Smooth muscle cell (in vitro differentiated cells): Measurements from ENCODE around the gene ADAMTS13. TPM values are rescaled to one million over a fixed set of nuclear protein-coding genes. Genes with fewer than 3 reads are reported as not detected.

Experiments
- DNase-seq: peaks from one replicate; lab custom pipeline; 2025; ENCODE audit not compliant: unreplicated experiment; lab: John Stamatoyannopoulos, UW
- H2AFZ ChIP-seq: fragments of 200-600 bp; sonication (generic); 2 replicates; pipeline ENCODE4 v1.6.0; 2016; ENCODE audit warnings: antibody characterized with exemption, low read depth, mild to moderate bottlenecking
- H3F3A ChIP-seq: fragments of 200-600 bp; sonication (generic); 2 replicates; pipeline ENCODE4 v1.6.0; 2017; ENCODE audit warnings: antibody characterized with exemption, low read depth
- H3K27ac ChIP-seq: fragments of 200-600 bp; sonication (generic); 2 replicates; pipeline ENCODE4 v1.5.1; 2016; ENCODE audit warnings: low read depth, mild to moderate bottlenecking
- H3K27me3 ChIP-seq: fragments of 200-600 bp; sonication (generic); 2 replicates; pipeline ENCODE4 v1.6.1; 2016; ENCODE audit warnings: low read depth, mild to moderate bottlenecking
- H3K36me3 ChIP-seq: fragments of 200-600 bp; sonication (generic); 2 replicates; pipeline ENCODE4 v1.5.1; 2016; ENCODE audit warnings: low read depth
- H3K4me1 ChIP-seq: fragments of 200-600 bp; sonication (generic); 2 replicates; pipeline ENCODE4 v1.5.1; 2016; ENCODE audit warnings: low read depth
- H3K4me2 ChIP-seq: fragments of 200-600 bp; sonication (generic); 2 replicates; pipeline ENCODE4 v1.6.0; 2016; ENCODE audit warnings: mild to moderate bottlenecking
- H3K4me3 ChIP-seq: fragments of 200-600 bp; sonication (generic); 2 replicates; pipeline ENCODE4 v1.5.1; 2016; ENCODE audit warnings: mild to moderate bottlenecking
- H3K79me2 ChIP-seq: fragments of 200-600 bp; sonication (generic); 2 replicates; pipeline ENCODE4 v1.6.0; 2016; ENCODE audit warnings: low read depth, mild to moderate bottlenecking
- H3K9ac ChIP-seq: fragments of 200-600 bp; sonication (generic); 2 replicates; pipeline ENCODE4 v1.6.0; 2016; ENCODE audit warnings: low read depth
- H3K9me3 ChIP-seq: fragments of 200-600 bp; sonication (generic); replicated peaks from 2 replicates; pipeline ENCODE4 v1.5.1; 2016; ENCODE audit warnings: low read depth
- H4K20me1 ChIP-seq: fragments of 200-600 bp; sonication (generic); 2 replicates; pipeline ENCODE4 v1.6.0; 2016; ENCODE audit warnings: low read depth
- CTCF ChIP-seq: fragments of 200-600 bp; sonication (generic); IDR thresholded peaks from 2 replicates; pipeline ENCODE4 v1.5.1; 2017; ENCODE audit warnings: borderline replicate concordance, mild to moderate bottlenecking, antibody characterized with exemption; ENCODE audit not compliant: insufficient read depth, poor library complexity, severe bottlenecking
- WGBS: methylation state at CpG from one replicate; pipeline ENCODE4 v1.1.7; 2016; ENCODE audit warnings: low lambda C conversion rate; 5-methylcytosine and 5-hydroxymethylcytosine counted together
- polyA plus RNA-seq: library from polyadenylated mRNA; unstranded; fragments of >200 nt; fragmentation: Nextera tagmentation; extraction: Ambion mirVana; gene quantifications from 2 replicates; pipeline ENCODE4 v1.2.1, GENCODE V29; 2016
- total RNA-seq: library from RNA; depleted of rRNA; stranded (reverse); fragments of >200 nt; gene quantifications from 2 replicates; pipeline ENCODE4 v1.2.3, GENCODE V29; 2014

ADAMTS13 gene
- total and polyA plus RNA-seq, 2 experiments from 2014 or later: 3.1 to 3.7 TPM

DNA sequence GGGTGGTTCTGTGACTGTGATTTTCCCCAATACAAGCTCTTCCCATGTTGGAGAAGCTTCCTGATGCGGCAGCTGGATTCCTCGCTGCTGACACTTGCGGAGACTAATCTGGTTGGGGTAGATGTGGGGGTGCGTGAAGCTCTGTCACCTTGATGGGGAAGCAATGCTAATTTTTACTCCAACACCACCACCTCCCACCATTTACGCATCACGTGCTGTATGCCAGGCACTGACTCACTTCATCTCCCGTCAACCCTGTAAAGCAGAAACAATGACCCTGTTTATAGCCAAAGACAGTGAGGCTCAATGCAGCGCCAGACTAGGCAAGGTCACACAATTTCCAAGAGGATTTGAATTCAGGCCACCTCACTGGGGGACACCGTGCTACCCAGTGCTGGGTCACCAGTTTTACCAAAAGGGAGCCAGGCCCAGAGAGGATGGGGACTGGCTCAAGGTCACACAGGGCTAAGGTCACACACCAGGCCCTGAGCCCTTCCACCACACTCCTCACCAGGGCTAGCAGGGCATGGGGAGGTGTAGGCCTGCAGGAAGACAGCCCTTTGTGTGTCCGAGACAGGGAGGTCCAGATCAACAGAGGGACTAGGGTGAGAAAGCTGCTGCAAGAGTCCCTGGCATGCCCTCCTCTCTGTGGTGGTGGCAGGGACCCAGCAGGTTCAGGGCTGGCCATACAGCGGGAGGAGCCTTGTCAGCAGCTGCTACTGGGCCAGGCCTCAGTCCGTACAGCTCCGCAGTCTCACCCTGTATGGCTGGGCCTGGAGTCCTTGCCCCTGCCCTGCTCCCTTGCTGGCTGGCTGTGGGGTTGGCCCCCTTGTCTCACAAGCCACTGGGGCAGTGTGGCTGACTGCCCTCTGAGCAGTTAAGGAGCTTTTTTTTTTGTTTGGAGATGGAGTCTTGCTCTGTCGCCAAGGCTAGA is 42.7 kb upstream of the ADAMTS13 start:
- H3K9ac ChIP-seq: no peak overlapping the region
- H2AFZ ChIP-seq: no peak overlapping the region
- no peaks in the 10 kb centered on the region for H3K9me3 ChIP-seq
- peaks cover 14% of the 10 kb centered on the region for H3K79me2 ChIP-seq
- H3K27me3 ChIP-seq: no peaks in the 10 kb centered on the region
- peaks cover 10% of the 10 kb centered on the region for H4K20me1 ChIP-seq
- no peak overlapping the region for H3K4me3 ChIP-seq
- no peak overlapping the region for H3K27ac ChIP-seq
- no peak for TF ChIP-seq CTCF
- H3F3A ChIP-seq: peaks cover 9% of the 10 kb centered on the region
- no peak for DNase-seq
- WGBS: 94% methylated on average over 14 of the region's 14 CpGs
- peaks cover 10% of the 10 kb centered on the region for H3K4me1 ChIP-seq
- H3K4me2 ChIP-seq: no peak overlapping the region
- H3K36me3 ChIP-seq: no peaks in the 10 kb centered on the region

DNA sequence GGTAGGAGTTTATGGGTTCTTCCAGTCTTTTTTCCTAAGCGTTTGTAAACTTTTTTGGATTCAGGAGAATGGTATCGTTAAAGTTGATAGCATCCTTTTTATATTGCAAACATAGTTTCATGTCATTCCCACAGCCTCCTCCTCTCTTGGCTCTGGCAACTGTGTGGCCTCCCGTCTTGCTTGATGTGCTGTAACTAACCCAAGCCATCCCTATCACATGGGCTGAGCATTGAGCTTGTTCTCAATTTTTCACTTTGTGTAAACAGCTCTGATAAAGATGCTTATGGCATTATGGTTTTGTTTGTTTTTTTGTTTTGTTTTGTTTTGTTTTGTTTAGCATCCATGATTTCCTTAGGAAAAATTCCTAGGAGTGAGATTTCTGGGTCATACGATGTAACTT is 41.4 kb upstream of the ADAMTS13 start:
- Histone ChIP-seq H3K4me2 (no peak overlapping the region), H3K79me2 (peaks cover 1% of the 10 kb centered on the region), H3K27me3 (no peaks in the 10 kb centered on the region), H3K9me3 (no peaks in the 10 kb centered on the region), H3K36me3 (no peaks in the 10 kb centered on the region), H3K4me1 (peaks cover 8% of the 10 kb centered on the region), H3K4me3 (no peak overlapping the region), H4K20me1 (no peaks in the 10 kb centered on the region), H3K27ac (no peak overlapping the region), H3K9ac (no peak overlapping the region), H3F3A (peaks cover 9% of the 10 kb centered on the region), H2AFZ (no peak overlapping the region)
- 89% methylated on average over 4 of the region's 4 CpGs for WGBS
- no peak for TF ChIP-seq CTCF
- no peak for DNase-seq

- Histone ChIP-seq H3K9ac (no peak overlapping the region), H3K4me1 (no peaks in the 10 kb centered on the region), H3K9me3 (no peaks in the 10 kb centered on the region), H3K4me3 (no peak overlapping the region), H3F3A (no peaks in the 10 kb centered on the region), H3K27ac (no peak overlapping the region), H3K79me2 (no peaks in the 10 kb centered on the region), H4K20me1 (no peaks in the 10 kb centered on the region), H3K36me3 (no peaks in the 10 kb centered on the region), H2AFZ (no peak overlapping the region), H3K27me3 (no peaks in the 10 kb centered on the region), H3K4me2 (no peak overlapping the region)
- DNase-seq: no peak
- WGBS: 91% methylated on average over 4 of the region's 4 CpGs
- TF ChIP-seq CTCF: no peak
Observed at GRCh38 chr9:133382507-133383141, 39.5 kb upstream of the ADAMTS13 start.
